ENCODE data around the gene PTPRD. TPM values are rescaled to one million over a fixed set of nuclear protein-coding genes. Genes with fewer than 3 reads are reported as not detected.

The PTPRD gene
- total RNA-seq, 1 donor from 2014 or later = 197 TPM

GRCh38 chr9:9412241-9412640 lies 1200.6 kb downstream of the PTPRD start:
- DNase-seq (ENCODE audit: extremely low spot score, unreplicated experiment) = no peak
- no peak overlapping the region for H3K4me3 Mint-ChIP-seq
- TF ChIP-seq CTCF (conservative IDR thresholded peaks at IDR 0.05) = no peak
- H3K27ac Mint-ChIP-seq = no peak overlapping the region
- no peaks in the 10 kb centered on the region for H3K27me3 Mint-ChIP-seq
- H3K4me1 Mint-ChIP-seq (ENCODE audit: unreplicated experiment) = peaks cover 14% of the 10 kb centered on the region
- no peaks in the 10 kb centered on the region for H3K36me3 Mint-ChIP-seq
- H3K9me3 Mint-ChIP-seq = no peaks in the 10 kb centered on the region

- no peak for TF ChIP-seq CTCF (conservative IDR thresholded peaks at IDR 0.05)
- no peaks in the 10 kb centered on the region for H3K9me3 Mint-ChIP-seq
- peaks cover 10% of the 10 kb centered on the region for H3K4me1 Mint-ChIP-seq (ENCODE audit: unreplicated experiment)
- no peaks in the 10 kb centered on the region for H3K36me3 Mint-ChIP-seq
- no peaks in the 10 kb centered on the region for H3K27me3 Mint-ChIP-seq
- no peak overlapping the region for H3K4me3 Mint-ChIP-seq
- DNase-seq (ENCODE audit: extremely low spot score, unreplicated experiment) = no peak
- no peak overlapping the region for H3K27ac Mint-ChIP-seq
Observed at GRCh38 chr9:9410736-9411135, 1202.1 kb downstream of the PTPRD start.

DNA sequence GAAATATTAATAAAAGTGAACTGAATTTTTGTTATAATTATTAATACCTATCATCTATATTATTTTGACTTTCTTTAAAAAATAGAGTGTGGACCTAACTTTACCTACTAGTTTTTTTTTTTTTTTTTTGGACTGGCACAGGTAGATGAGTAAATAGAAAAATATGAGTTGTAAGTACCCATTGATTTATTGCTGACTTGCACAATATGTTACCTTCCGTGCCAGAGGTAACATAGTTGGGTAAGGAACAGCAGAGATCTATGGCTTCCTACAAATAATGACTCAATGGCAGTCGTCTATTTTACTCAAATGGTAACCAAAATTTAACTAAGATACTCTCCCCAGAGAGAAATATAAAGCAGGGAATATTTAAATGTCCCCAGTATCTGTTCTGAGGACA lies 1212.8 kb downstream of the PTPRD start:
- Mint-ChIP-seq H3K36me3 (no peaks in the 10 kb centered on the region), H3K4me1 (ENCODE audit: unreplicated experiment) (no peaks in the 10 kb centered on the region), H3K4me3 (no peak overlapping the region), H3K27me3 (no peaks in the 10 kb centered on the region), H3K9me3 (no peaks in the 10 kb centered on the region), H3K27ac (no peak overlapping the region)
- no peak for TF ChIP-seq CTCF (conservative IDR thresholded peaks at IDR 0.05)
- DNase-seq (ENCODE audit: extremely low spot score, unreplicated experiment) = no peak

DNA sequence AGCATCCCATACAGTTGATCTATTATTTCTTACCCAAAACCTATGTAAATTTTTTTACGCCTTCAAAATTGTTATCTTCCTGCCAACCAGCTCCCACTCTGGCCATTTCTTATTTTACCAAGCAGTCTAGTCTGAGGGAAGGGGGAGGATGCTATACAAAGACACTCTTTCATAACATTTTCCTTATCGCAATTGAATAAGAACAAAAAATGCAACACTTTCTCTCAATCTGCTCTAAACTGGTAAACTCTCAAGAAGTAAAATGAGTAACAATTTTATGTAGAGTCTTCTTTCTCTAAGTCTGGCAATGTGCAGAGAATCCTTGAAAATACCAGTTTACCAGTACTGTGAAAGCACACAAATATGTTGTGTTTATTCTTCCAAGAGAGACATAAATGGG lies 1216.3 kb downstream of the PTPRD start:
- TF ChIP-seq CTCF (conservative IDR thresholded peaks at IDR 0.05) = no peak
- Mint-ChIP-seq H3K4me3 (no peak overlapping the region), H3K4me1 (ENCODE audit: unreplicated experiment) (no peaks in the 10 kb centered on the region), H3K27me3 (no peaks in the 10 kb centered on the region), H3K9me3 (no peaks in the 10 kb centered on the region), H3K36me3 (no peaks in the 10 kb centered on the region), H3K27ac (no peak overlapping the region)
- no peak for DNase-seq (ENCODE audit: extremely low spot score, unreplicated experiment)

GRCh38 chr9:9395539-9395938 lies 1217.3 kb downstream of the PTPRD start:
- no peak for DNase-seq (ENCODE audit: extremely low spot score, unreplicated experiment)
- Mint-ChIP-seq H3K4me1 (ENCODE audit: unreplicated experiment) (no peaks in the 10 kb centered on the region), H3K36me3 (no peaks in the 10 kb centered on the region), H3K27ac (no peak overlapping the region), H3K4me3 (no peak overlapping the region), H3K9me3 (no peaks in the 10 kb centered on the region), H3K27me3 (no peaks in the 10 kb centered on the region)
- no peak for TF ChIP-seq CTCF (conservative IDR thresholded peaks at IDR 0.05)

DNA sequence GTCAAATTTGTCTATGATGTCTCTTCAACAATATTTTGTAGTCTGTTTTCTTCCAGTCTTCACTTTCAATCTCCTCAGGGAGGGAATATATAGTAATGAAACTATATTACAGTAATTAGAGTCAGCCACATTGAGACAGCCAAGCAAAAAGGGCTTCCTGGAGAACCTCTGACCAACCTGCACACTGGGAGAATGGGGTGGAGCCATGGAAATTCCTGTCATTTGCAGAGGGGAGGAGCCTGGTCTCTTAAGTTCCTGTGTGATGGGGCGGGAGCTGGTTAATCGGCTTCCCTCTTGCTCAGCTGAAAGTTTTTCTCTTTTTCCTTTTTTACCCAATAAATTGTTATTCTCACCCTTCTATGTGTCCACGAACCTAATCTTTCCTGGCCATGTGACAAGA lies 1220.0 kb downstream of the PTPRD start:
- TF ChIP-seq CTCF (conservative IDR thresholded peaks at IDR 0.05) = no peak
- DNase-seq (ENCODE audit: extremely low spot score, unreplicated experiment) = no peak
- Mint-ChIP-seq H3K9me3 (no peaks in the 10 kb centered on the region), H3K27ac (no peak overlapping the region), H3K27me3 (no peaks in the 10 kb centered on the region), H3K4me3 (no peak overlapping the region), H3K4me1 (ENCODE audit: unreplicated experiment) (no peaks in the 10 kb centered on the region), H3K36me3 (no peaks in the 10 kb centered on the region)
